NCI-H510A treated with DMSO at 0.1 percent for 48 hours (cell line): ENCODE measurements around the gene EIF2B5.
A peak's percentile ranks its signal among the peaks of the same experiment; 100 is the strongest.

ENCODE experiments used
- DNase-seq: peaks from one replicate; lab custom pipeline; 2025; lab: John Stamatoyannopoulos, UW

EIF2B5 gene

GRCh38 chr3:184174284-184174645 lies 39.1 kb downstream of the EIF2B5 start:
- DNase-seq = no peak

DNA sequence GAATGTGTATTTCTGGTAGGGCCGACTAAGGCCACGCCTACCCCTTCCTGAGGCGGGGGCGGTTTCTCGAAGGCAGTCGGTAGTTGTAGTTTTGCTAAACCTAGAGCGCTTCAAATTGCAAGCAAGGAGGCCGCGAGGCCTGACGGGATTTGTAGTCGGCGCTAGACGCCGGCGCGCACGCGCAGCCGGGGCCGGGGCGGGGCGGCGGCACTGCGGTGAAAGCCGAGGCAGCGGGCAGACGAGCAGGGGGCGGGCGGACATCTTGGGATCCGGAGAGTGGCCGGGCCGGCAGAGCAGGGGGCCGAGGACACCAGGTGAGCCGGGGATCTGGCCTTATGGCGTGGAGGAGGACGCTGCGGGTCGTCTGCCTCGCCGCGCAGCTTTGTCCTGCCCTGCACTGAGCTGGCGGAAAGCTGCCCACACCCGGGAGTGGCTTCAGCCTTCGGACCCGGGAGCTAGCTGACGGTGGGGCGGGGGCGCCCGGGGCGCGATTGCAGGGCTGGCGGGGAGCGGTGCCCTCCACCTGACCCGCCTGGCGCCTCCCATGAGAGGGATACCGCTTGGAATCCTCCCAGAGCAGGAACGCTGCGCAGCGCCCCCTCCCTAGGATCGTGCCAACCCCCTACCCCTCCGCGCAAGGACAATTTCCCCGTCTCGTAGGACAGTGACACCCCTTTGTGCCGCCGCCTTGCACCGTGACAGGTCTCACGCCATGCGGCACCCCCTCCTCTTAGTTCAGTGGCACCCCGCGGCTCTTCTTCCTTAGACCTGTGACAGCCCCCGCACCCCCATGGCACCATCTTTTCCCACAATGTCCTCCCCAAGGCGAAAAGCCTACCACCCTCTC lies 39.7 kb downstream of the EIF2B5 start, which contains the start of gene AP2M1:
Gene AP2M1 (plus strand): TSS at position 210 of the 847 bp plus-strand sequence. CDS start 2,139 bp downstream, outside the sequence.
- peak; percentile 97 for DNase-seq

GRCh38 chr3:184175506-184175905 lies 40.3 kb downstream of the EIF2B5 start:
- no peak for DNase-seq

DNA sequence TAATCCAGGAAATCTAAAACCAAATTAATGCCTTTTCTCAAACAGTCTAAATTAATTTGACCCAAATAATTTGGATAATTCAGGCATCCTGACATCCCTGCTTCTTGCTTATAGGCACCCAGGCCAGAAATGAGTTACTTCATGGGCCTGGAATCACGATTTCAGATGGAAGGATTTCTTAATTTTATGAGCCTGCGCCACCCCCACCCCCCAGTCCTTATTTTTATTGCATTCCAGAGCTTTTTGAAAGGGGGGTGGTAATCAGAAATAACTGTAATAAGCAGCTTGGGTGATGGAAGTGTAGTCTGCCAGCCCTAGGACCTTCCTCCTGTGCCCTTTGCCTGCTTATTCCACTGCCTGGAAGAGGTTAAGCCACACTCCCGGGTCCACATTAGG lies 40.8 kb downstream of the EIF2B5 start:
- no peak for DNase-seq

DNA sequence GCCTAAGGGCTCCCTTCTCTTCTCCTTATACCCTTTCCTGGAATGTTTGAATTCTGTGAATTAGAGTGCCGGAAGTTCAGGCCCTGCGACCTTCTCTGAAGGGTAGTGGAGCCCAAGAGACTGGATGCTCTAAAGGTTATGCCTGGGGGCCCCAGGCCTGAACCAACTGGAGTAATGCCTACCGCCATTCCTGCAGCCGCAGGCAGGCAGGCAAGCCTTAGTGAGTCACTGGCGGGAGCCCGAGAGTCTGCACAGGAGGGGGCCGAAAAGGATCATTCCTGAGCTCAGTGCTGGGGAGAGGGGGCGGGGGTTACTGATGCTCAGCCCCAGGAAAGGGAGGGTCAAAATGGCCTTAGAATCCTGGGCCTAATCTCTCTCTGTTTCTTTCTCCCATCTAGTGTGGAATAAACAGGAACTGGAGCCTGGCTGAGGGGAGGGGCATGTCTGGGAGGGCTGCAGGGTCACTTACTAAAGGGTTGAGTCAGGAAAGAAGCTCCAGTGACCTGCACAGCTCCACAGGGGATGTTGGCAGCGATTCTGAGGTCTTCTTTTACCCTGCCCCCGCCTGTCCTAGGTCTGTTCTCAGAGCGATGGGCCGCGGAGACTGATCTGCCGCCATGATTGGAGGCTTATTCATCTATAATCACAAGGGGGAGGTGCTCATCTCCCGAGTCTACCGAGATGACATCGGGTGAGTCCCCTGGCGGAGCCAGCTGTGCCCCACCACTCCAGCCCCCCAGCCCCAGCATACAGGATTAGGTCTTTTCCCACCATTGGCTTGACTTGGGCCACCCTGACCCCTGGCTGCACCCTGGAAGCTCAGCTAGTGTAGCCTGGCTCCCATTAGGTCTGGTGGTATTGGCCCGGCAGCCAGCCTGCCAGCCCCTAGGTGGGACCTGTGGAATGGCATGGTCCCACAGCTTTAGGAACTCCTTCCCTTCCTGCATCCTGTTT lies 41.5 kb downstream of the EIF2B5 start:
- peak; percentile 63 for DNase-seq

DNA sequence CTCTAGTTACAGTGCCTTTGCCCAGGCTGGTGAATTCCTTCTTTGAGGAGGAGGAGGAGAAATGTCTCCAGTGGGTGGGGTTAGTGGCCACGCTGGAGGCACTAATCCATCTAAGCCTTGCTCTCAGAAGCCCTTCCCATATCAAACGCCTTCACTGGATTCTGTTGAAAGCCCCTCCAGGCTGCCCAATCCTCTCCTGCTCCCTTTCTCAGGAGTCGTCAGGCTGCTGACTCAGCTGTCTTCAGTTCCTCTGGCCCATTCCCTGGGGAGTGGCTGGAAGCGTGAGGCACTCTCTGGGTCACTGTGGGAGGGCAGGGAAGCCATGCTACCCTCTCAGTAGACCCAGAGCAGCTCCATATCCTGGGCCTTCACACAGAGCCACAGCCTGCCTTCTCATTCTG lies 42.2 kb downstream of the EIF2B5 start:
- no peak for DNase-seq

GRCh38 chr3:184177767-184178306 lies 42.7 kb downstream of the EIF2B5 start:
- DNase-seq = no peak

GRCh38 chr3:184178521-184179138 lies 43.5 kb downstream of the EIF2B5 start:
- DNase-seq = no peak

DNA sequence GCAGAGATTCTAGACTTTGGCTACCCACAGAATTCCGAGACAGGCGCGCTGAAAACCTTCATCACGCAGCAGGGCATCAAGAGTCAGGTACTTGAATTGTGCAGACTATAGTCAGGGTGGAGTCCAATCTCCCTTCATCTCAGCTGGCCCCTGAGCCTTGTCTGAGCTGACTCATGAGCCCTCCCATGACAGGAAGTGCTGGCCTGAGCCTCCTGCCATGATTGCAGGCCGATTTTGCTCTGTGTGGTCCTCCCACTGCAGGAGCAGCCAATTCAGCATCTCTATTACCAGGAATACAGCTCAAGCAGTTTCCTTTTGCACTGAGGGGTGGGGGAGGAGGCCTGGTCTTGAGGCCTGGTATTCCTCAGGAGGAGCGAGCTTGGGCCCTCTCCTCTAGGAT lies 45.0 kb downstream of the EIF2B5 start:
- DNase-seq = no peak

GRCh38 chr3:184181596-184181995 lies 46.4 kb downstream of the EIF2B5 start:
- DNase-seq = no peak

DNA sequence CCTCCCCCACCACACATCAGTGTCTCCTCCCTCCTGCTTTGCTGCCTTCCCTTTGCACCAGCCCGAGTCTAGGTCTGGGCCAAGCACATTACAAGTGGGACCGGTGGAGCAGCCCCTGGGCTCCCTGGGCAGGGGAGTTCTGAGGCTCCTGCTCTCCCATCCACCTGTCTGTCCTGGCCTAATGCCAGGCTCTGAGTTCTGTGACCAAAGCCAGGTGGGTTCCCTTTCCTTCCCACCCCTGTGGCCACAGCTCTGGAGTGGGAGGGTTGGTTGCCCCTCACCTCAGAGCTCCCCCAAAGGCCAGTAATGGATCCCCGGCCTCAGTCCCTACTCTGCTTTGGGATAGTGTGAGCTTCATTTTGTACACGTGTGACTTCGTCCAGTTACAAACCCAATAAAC lies 48.5 kb downstream of the EIF2B5 start:
- no peak for DNase-seq

DNA sequence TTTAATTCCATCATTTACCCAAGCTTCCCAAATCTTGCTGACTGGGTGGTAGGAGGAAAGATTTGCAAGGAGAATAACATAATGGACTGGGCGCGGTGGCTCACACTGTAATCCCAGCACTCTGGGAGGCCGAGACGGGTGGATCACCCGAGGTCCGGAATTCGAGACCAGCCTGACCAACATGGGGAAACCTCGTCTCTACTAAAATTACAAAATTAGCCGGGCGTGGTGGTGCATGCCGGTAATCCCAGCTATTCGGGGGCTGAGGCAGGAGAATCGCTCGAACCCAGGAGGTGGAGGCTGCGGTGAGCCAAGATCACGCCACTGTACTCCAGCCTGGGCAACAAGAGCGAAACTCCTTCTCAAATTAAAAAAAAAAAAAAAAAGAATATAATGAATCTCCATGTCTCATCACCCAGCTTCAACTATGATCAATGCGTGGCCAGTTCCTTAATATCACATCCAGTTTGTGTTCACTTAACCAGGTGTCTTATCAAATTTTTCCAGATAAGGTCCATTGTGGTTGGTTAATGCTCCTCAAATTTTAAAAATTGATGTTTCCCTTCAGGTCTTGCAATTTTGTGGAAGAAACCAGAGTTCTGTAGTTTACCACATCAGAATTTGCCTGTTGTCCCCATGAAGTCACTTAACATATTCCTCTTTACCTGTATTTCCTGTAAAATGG lies 49.5 kb downstream of the EIF2B5 start:
- no peak for DNase-seq

- peak; percentile 98 for DNase-seq
Measured at GRCh38 chr3:184185461-184186183, 50.5 kb downstream of the EIF2B5 start.

GRCh38 chr3:184186184-184186901 lies 51.2 kb downstream of the EIF2B5 start, which contains the start of gene ABCF3:
Gene ABCF3, plus strand, starts transcription at chr3:184186199. Its CDS starts 9 bp downstream, at chr3:184186208.
- DNase-seq = no peak

- DNase-seq = no peak
Measured at GRCh38 chr3:184186902-184187207, 51.7 kb downstream of the EIF2B5 start.

DNA sequence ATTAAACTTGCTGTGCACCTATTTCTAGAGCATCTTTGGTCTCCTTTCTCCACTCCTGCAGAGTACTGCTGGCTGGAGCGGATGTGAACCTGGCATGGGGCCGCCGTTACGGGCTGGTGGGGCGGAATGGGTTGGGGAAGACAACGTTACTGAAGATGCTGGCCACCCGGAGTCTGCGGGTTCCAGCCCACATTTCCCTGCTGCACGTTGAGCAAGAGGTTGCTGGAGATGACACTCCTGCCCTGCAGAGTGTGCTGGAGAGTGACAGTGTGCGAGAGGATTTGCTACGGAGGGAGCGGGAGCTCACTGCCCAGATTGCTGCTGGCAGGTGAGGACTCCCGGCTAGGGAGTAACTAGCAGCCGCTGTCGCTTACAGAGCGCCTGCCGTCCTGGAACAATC lies 52.9 kb downstream of the EIF2B5 start:
- DNase-seq = no peak

GRCh38 chr3:184189421-184189820 lies 54.3 kb downstream of the EIF2B5 start:
- DNase-seq = no peak

DNA sequence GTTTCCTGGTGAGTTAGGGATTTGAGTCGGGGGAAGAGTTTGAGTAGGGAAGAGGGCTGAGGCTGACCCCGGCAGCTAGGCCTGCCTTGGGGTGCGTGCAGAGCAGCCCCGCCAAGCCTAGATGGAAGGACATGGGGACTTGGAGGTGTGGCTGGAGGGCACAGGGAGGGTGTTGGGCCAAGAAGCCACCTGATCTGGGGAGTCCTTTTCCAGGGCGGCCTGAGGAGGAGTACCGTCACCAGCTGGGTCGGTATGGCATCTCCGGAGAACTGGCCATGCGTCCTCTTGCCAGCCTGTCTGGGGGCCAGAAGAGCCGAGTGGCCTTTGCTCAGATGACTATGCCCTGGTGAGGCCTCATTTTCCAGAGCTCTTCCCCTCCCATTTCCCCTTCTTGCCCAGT lies 57.7 kb downstream of the EIF2B5 start:
- no peak for DNase-seq

GRCh38 chr3:184193991-184194539 lies 58.9 kb downstream of the EIF2B5 start:
- no peak for DNase-seq
